Tibial nerve (tissue), 4 donors: ENCODE data around the gene C1QTNF12. TPM values are rescaled to one million over a fixed set of nuclear protein-coding genes. Genes with fewer than 3 reads are reported as not detected.
"Not testable (repeated sequence)": the region's sequence is repeated elsewhere in the genome, so short reads cannot be mapped to it uniquely, and the experiment has no call there.

Experiments
- DNase-seq, 2 donors: peaks; one replicate each; pipeline ENCODE4 v3.0.0-alpha.2; 2019; ENCODE audit warnings: low spot score in 2 of 2
- H3K27ac ChIP-seq, 4 donors: fragments of 200-600 bp; sonication (generic) in 3 of 4; one replicate each; pipeline ENCODE4 v1.5.1; 2017 to 2019; ENCODE audit warnings: mild to moderate bottlenecking in 1 of 4
- H3K27me3 ChIP-seq, 2 donors: fragments of 200-600 bp; sonication (generic) in 1 of 2; one replicate each; pipeline versions ENCODE4 v1.5.1 to v1.6.0; 2017 to 2019
- H3K36me3 ChIP-seq, 3 donors: fragments of 200-600 bp; sonication (generic); one replicate each; pipeline ENCODE4 v1.5.1; 2018 to 2019
- H3K4me1 ChIP-seq, 4 donors: fragments of 200-600 bp; sonication (generic) in 3 of 4; one replicate each; pipeline ENCODE4 v1.5.1; 2017 to 2019
- H3K4me3 ChIP-seq, 4 donors: fragments of 200-600 bp; sonication (generic) in 3 of 4; one replicate each; pipeline ENCODE4 v1.5.1; 2017 to 2019; ENCODE audit warnings: mild to moderate bottlenecking in 1 of 4, moderate library complexity in 1 of 4
- H3K9me3 ChIP-seq, 4 donors: fragments of 200-600 bp; sonication (generic) in 3 of 4; one replicate each; pipeline ENCODE4 v1.5.1; 2017 to 2019
- EP300 ChIP-seq, 2 donors: sonication (generic); formaldehyde crosslinking; IDR thresholded peaks; one replicate each; pipeline ENCODE4 v1.6.1; 2017; ENCODE audit warnings: antibody characterized with exemption in 2 of 2, mild to moderate bottlenecking in 1 of 2
- POLR2A ChIP-seq, 2 donors: fragments of 450-650 bp; IDR thresholded peaks; one replicate each; pipeline ENCODE4 v1.6.1; 2017; ENCODE audit warnings: antibody characterized with exemption in 2 of 2, mild to moderate bottlenecking in 2 of 2, moderate library complexity in 2 of 2
- WGBS, 2 donors: methylation state at CpG; one replicate each; pipeline ENCODE4 v1.1.5; 2018; 5-methylcytosine and 5-hydroxymethylcytosine counted together
- small RNA-seq: library from RNA; depleted of rRNA; stranded (forward); fragments of <200 nt; gene quantifications from one replicate; pipeline ENCODE3, GENCODE V24; 2016
- total RNA-seq, 4 donors: library from RNA; depleted of rRNA; stranded (reverse); fragments of >200 nt; gene quantifications; one replicate each; pipeline ENCODE4 v1.1.0, GENCODE V29; 2016
- TF ChIP-seq, protein P1 (sequence below), 5 experiments: fragments of 200-600 bp in 3 of 5; fragments of 450-650 bp in 2 of 5; sonication (generic) in 3 of 5; IDR thresholded peaks; one replicate each; pipeline ENCODE4 v1.5.1; 2016 to 2019; ENCODE audit warnings: antibody characterized with exemption in 5 of 5, mild to moderate bottlenecking in 3 of 5, moderate library complexity in 2 of 5

Gene C1QTNF12
- total RNA-seq, 4 donors from 2014 or later: 0.84 to 3.0 (median 1.8) TPM

DNA sequence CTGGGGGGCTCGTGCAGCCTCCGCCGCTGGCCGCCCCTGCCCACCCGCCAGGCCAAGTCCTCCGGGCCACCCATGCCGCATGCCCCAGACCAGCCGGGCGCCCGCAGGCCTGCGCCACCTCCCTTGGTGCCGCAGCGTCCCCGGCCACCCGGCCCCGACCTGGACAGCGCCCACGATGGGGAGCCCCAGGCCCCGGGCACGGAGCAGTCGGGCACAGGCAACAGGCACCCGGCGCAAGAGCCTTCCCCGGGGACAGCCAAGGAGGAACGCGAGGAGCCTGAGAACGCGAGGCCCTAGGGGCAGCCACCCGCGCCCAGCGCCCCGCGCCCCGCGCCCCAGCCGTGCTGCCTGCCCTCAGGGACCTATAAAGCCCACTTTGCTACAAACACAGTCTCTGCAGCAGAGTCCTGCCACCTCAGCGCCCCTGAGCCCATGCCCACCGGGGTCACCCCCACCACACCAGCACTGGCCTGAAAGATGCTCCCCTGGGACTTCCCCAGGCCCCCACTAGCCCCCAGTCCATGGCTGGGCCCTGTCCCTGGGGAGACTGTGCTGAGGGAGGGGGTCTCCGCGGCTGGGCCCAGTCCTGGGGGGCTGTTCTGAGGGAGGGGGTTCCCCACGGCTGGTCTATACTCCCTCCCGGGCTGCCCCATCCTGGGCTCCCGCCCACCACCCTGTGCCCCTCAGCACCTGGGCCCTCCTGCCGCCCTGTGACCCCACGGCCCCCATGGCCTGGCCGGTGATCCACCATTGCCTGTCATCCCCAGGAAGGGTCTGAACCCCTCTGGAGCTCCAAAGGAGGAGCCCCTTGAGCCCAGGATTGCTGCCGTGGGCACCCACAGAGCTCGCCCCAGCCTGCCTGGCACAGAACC, 48.7 kb downstream of the C1QTNF12 start:
- 92 to 96% methylated on average over 19 to 24 of the region's 48 CpGs for WGBS, 2 donors
- Histone ChIP-seq H3K36me3 (no peaks in the 10 kb centered on the region), H3K9me3 (peaks cover 0 to 34% (median 3%) of the 10 kb centered on the region in 4 donors), H3K27me3 (peaks cover 0 to 17% of the 10 kb centered on the region in 2 donors), H3K4me1 (peaks cover 0 to 12% (median 3%) of the 10 kb centered on the region in 4 donors), H3K27ac (no peak overlapping the region), H3K4me3 (no peak overlapping the region)
- TF ChIP-seq POLR2A (IDR thresholded peaks at IDR 0.05) (no peak), EP300 (IDR thresholded peaks at IDR 0.05) (no peak)
- TF ChIP-seq, protein P1, sequence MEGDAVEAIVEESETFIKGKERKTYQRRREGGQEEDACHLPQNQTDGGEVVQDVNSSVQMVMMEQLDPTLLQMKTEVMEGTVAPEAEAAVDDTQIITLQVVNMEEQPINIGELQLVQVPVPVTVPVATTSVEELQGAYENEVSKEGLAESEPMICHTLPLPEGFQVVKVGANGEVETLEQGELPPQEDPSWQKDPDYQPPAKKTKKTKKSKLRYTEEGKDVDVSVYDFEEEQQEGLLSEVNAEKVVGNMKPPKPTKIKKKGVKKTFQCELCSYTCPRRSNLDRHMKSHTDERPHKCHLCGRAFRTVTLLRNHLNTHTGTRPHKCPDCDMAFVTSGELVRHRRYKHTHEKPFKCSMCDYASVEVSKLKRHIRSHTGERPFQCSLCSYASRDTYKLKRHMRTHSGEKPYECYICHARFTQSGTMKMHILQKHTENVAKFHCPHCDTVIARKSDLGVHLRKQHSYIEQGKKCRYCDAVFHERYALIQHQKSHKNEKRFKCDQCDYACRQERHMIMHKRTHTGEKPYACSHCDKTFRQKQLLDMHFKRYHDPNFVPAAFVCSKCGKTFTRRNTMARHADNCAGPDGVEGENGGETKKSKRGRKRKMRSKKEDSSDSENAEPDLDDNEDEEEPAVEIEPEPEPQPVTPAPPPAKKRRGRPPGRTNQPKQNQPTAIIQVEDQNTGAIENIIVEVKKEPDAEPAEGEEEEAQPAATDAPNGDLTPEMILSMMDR (IDR thresholded peaks at IDR 0.05): no peak
- DNase-seq: no peak

DNA sequence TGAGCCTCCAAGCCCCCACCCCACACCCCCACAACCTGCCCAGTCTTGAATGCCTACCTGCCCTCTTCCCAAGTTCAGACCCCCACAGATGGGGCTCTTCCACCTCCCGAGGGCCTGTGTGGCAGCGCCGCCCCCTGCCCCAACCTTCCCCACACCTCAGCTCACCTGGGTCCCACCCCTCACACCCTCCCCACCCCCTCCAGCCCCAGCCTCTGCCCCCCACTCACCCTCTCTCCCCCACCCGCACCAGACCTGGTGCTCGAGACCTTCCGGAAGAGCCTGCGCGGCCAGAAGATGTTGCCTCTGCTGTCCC, 49.4 kb downstream of the C1QTNF12 start:
- peaks cover 0 to 14% of the 10 kb centered on the region in 2 donors for H3K27me3 ChIP-seq
- peaks cover 0 to 35% (median 3%) of the 10 kb centered on the region in 4 donors for H3K9me3 ChIP-seq
- no peak for DNase-seq
- H3K4me1 ChIP-seq: peaks cover 0 to 12% (median 3%) of the 10 kb centered on the region in 4 donors
- H3K4me3 ChIP-seq: no peak overlapping the region
- H3K36me3 ChIP-seq: no peaks in the 10 kb centered on the region
- no peak overlapping the region for H3K27ac ChIP-seq
- 86 to 92% methylated on average over 8 of the region's 8 CpGs for WGBS, 2 donors
- TF ChIP-seq POLR2A (IDR thresholded peaks at IDR 0.05) (no peak), EP300 (IDR thresholded peaks at IDR 0.05) (no peak)
- TF ChIP-seq, protein P1 (IDR thresholded peaks at IDR 0.05): no peak

DNA sequence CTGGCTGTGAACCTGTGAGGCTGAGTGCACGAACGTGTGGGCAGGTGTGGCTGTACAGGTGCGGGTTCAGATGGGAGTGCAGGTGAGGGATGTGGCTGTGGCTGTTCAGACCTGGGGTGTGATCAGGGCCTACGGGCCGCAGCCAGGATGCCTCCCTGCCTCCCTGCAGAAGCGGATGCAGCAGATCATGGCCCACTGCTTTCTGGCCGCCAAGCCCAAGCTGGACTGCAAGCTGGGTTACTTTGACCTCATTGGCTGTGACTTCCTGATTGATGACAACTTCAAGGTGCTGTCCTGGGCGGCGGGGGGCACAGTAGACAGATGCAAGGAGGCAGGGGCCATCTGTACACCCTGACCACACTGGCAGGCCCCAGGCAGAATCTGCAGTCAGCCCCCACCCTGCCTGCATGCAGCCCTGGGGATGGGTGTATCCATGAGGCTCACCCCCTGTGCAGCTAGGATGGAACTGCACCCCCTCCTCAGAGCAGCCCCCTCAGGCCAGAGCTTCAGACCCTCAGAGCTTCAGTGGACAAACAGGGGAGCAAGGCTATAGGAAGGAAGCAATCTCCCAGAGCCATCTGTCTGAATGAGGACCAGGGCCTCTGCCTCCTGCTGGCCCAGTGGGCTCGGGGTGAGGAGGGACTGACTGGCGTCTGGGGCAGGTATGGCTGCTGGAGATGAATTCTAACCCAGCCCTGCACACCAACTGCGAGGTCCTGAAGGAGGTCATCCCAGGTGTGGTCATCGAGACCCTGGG, 49.9 kb downstream of the C1QTNF12 start:
- no peak for DNase-seq
- Histone ChIP-seq H3K4me3 (no peak overlapping the region), H3K4me1 (peaks cover 0 to 12% (median 3%) of the 10 kb centered on the region in 4 donors), H3K27ac (no peak overlapping the region), H3K27me3 (peaks cover 0 to 14% of the 10 kb centered on the region in 2 donors), H3K36me3 (no peaks in the 10 kb centered on the region), H3K9me3 (peaks cover 0 to 39% (median 3%) of the 10 kb centered on the region in 4 donors)
- WGBS, 2 donors: 79 to 80% methylated on average over 10 of the region's 13 CpGs
- TF ChIP-seq POLR2A (IDR thresholded peaks at IDR 0.05): no peak

DNA sequence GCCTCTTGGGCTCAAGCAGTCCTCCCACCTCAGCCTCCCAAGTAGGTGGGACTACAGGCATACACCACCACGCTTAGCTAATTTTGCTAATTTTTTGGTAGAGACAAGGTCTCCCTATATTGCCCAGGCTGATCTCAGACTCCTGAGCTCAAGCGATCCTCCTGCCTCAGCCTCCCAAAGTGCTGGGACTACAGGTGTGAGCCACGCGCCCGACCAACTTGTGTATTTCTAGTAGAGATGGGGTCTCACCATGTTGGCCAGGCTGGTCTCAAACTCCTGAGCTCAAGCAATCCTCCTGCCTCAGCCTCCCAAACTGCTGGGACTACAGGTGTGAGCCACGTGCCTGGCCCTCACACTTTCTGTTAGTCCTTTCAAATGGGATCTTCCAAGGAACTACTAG, 50.8 kb downstream of the C1QTNF12 start:
- WGBS, 2 donors: 88 to 99% methylated on average over 6 of the region's 6 CpGs
- not testable (repeated sequence) for DNase-seq, H3K4me1 ChIP-seq, H3K36me3 ChIP-seq, H3K4me3 ChIP-seq, H3K27ac ChIP-seq
- peaks cover 0 to 11% of the 10 kb centered on the region in 2 donors for H3K27me3 ChIP-seq
- H3K9me3 ChIP-seq: peaks cover 0 to 44% (median 3%) of the 10 kb centered on the region in 4 donors

DNA sequence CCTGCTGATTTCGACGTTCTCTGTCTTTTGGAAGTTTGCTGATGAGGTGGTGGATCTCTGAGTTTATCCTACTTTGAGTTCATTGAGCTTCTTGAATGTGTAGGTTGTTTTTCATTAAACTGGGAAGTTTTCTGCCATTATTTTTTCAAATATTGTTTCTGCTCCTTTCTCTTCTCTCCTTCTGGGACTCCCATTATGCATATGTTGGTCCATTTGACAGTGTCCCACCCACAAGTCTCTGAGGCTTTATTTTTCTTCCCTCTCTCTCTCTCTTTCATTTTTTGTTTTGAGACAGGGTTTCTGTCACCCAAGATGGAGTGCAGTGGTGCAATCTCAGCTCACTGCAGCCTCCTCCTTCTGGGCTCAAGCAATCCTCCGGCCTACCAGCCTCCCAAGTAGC, 51.8 kb downstream of the C1QTNF12 start:
- Histone ChIP-seq H3K27ac (no peak overlapping the region), H3K9me3 (peaks cover 0 to 44% (median 3%) of the 10 kb centered on the region in 4 donors), H3K4me1 (no peaks in the 10 kb centered on the region), H3K4me3 (no peak overlapping the region), H3K36me3 (no peaks in the 10 kb centered on the region), H3K27me3 (peaks cover 0 to 1% of the 10 kb centered on the region in 2 donors)
- no peak for DNase-seq
- WGBS, 2 donors: 88 to 89% methylated on average over 3 of the region's 3 CpGs
- TF ChIP-seq POLR2A (IDR thresholded peaks at IDR 0.05) (no peak), EP300 (IDR thresholded peaks at IDR 0.05) (no peak)
- TF ChIP-seq, protein P1 (IDR thresholded peaks at IDR 0.05): no peak

Small RNA genes within 50 kb of the gene (small RNA-seq; reads per million reads assigned to genes)
- 0.57 reads per million for gene MIR6726

Other genes with a start within 250 kb of the C1QTNF12 start
- gene HES4, start 246.6 kb downstream of the C1QTNF12 start, total RNA-seq: 10 to 100 TPM; 26.9 to 70.8 (median 58.7) TPM
- 10 to 100 TPM; 29.1 to 65.4 (median 48.7) TPM for gene ISG15, start 233.2 kb downstream of the C1QTNF12 start, total RNA-seq
- gene AGRN, start 226.6 kb downstream of the C1QTNF12 start, total RNA-seq: 10 to 100 TPM; 10.9 to 35.7 (median 20.6) TPM
- not detected for gene RNF223, start 172.4 kb downstream of the C1QTNF12 start, total RNA-seq
- gene C1orf159, start 130.6 kb downstream of the C1QTNF12 start, total RNA-seq: 10 to 100 TPM; 18.4 to 29.4 (median 23.1) TPM
- gene TTLL10, start 72.8 kb downstream of the C1QTNF12 start, total RNA-seq: not detected
- gene TNFRSF18, start 40.1 kb downstream of the C1QTNF12 start, total RNA-seq: under 1 TPM in 1 of 4 donors, not detected in 3; 0.44 TPM
- 1 to 10 TPM in 2 of 4 donors, under 1 TPM in 2; 0.39 to 3.7 (median 0.97) TPM for gene TNFRSF4, start 32.6 kb downstream of the C1QTNF12 start, total RNA-seq
- gene SDF4, start 14.7 kb downstream of the C1QTNF12 start, total RNA-seq: 100 to 1,000 TPM in 3 of 4 donors, 10 to 100 TPM in 1; 93.3 to 170 (median 110) TPM
- 10 to 100 TPM; 13.3 to 24.0 (median 21.4) TPM for gene B3GALT6, start 14.5 kb downstream of the C1QTNF12 start, total RNA-seq
- 10 to 100 TPM; 42.2 to 61.0 (median 53.5) TPM for gene UBE2J2, start 27.1 kb upstream of the C1QTNF12 start, total RNA-seq
- gene SCNN1D, start 33.7 kb upstream of the C1QTNF12 start, total RNA-seq: 10 to 100 TPM in 2 of 4 donors, 1 to 10 TPM in 2; 5.4 to 14.9 (median 9.8) TPM
- gene ACAP3, start 61.2 kb upstream of the C1QTNF12 start, total RNA-seq: 100 to 1,000 TPM in 1 of 4 donors, 10 to 100 TPM in 3; 34.3 to 125 (median 69.6) TPM
- gene PUSL1, start 61.9 kb upstream of the C1QTNF12 start, total RNA-seq: 10 to 100 TPM; 17.5 to 22.2 (median 19.7) TPM
- 100 to 1,000 TPM; 118 to 241 (median 157) TPM for gene INTS11, start 77.9 kb upstream of the C1QTNF12 start, total RNA-seq
- gene CPTP, start 78.1 kb upstream of the C1QTNF12 start, total RNA-seq: 10 to 100 TPM; 12.0 to 24.9 (median 18.8) TPM
- 1 to 10 TPM in 1 of 4 donors, under 1 TPM in 3; 0.21 to 1.2 (median 0.63) TPM for gene TAS1R3, start 84.6 kb upstream of the C1QTNF12 start, total RNA-seq
- gene DVL1, start 102.7 kb upstream of the C1QTNF12 start, total RNA-seq: 100 to 1,000 TPM; 130 to 191 (median 144) TPM
- gene MXRA8, start 111.8 kb upstream of the C1QTNF12 start, total RNA-seq: 100 to 1,000 TPM; 351 to 659 (median 448) TPM
- 100 to 1,000 TPM in 3 of 4 donors, 10 to 100 TPM in 1; 63.9 to 128 (median 105) TPM for gene AURKAIP1, start 128.5 kb upstream of the C1QTNF12 start, total RNA-seq
- gene CCNL2, start 152.6 kb upstream of the C1QTNF12 start, total RNA-seq: 100 to 1,000 TPM; 311 to 362 (median 339) TPM
- gene MRPL20, start 160.6 kb upstream of the C1QTNF12 start, total RNA-seq: 100 to 1,000 TPM in 3 of 4 donors, 10 to 100 TPM in 1; 84.9 to 165 (median 139) TPM
- 10 to 100 TPM; 13.8 to 32.6 (median 19.4) TPM for gene ANKRD65, start 174.6 kb upstream of the C1QTNF12 start, total RNA-seq
- 100 to 1,000 TPM; 142 to 261 (median 161) TPM for gene VWA1, start 189.0 kb upstream of the C1QTNF12 start, total RNA-seq
- gene ATAD3C, start 203.0 kb upstream of the C1QTNF12 start, total RNA-seq: 1 to 10 TPM in 3 of 4 donors, under 1 TPM in 1; 0.42 to 9.9 (median 3.2) TPM
- gene ATAD3B, start 225.0 kb upstream of the C1QTNF12 start, total RNA-seq: 10 to 100 TPM; 18.4 to 48.9 (median 22.5) TPM